Testis (tissue), 3 donors: ENCODE measurements around the gene UHMK1. TPM values are rescaled to one million over a fixed set of nuclear protein-coding genes. Genes with fewer than 3 reads are reported as not detected.

Source experiments
- DNase-seq: peaks from one replicate; pipeline ENCODE4 v3.0.0-alpha.2; 2019
- H3K27ac ChIP-seq, 2 donors: fragments of 200-600 bp; sonication (generic); one replicate each; pipeline ENCODE4 v1.5.1; 2019
- H3K27me3 ChIP-seq: fragments of 200-600 bp; sonication (generic); one replicate; pipeline ENCODE4 v1.5.1; 2019
- H3K36me3 ChIP-seq: fragments of 200-600 bp; sonication (generic); one replicate; pipeline ENCODE4 v1.5.1; 2017; ENCODE audit warnings: low read depth; ENCODE audit errors: missing control alignments
- H3K4me1 ChIP-seq: fragments of 200-600 bp; sonication (generic); one replicate; pipeline ENCODE4 v1.5.1; 2019
- H3K4me3 ChIP-seq, 2 donors: fragments of 200-600 bp; sonication (generic); one replicate each; pipeline ENCODE4 v1.5.1; 2017 to 2019
- H3K9me3 ChIP-seq: fragments of 200-600 bp; sonication (generic); one replicate; pipeline ENCODE4 v1.5.1; 2017
- POLR2A ChIP-seq: fragments of 450-650 bp; IDR thresholded peaks from one replicate; pipeline ENCODE4 v1.6.1; 2017; ENCODE audit warnings: antibody characterized with exemption, mild to moderate bottlenecking, moderate library complexity
- WGBS, 2 donors: methylation state at CpG; one replicate each; pipeline ENCODE4 v1.1.5; 2018; 5-methylcytosine and 5-hydroxymethylcytosine counted together
- intact Hi-C: fragments of 100-400 bp; cut with DNase I; formaldehyde crosslinking; loops from one replicate; pipeline ENCODE4 v1.15.1; 2023; ENCODE audit warnings: low total_unique reads
- polyA plus RNA-seq: library from polyadenylated mRNA; stranded (reverse); fragments of 350-450 nt; fragmentation: Illumina TruSeq; extraction: RNeasy Lipid Tissue Mini Kit (QIAGEN cat#74804); gene quantifications from one replicate; pipeline ENCODE4 v1.2.3, GENCODE V29; 2014; ENCODE audit warnings: low read depth, low replicate concordance; ENCODE audit not compliant: insufficient read depth
- total RNA-seq, 2 donors: library from RNA; depleted of rRNA; stranded (reverse); fragments of >200 nt; gene quantifications; one replicate each; pipeline ENCODE4 v1.2.3, GENCODE V29; 2016
- TF ChIP-seq, protein P1 (sequence below), 3 experiments: fragments of 450-650 bp in 2 of 3; fragments of 200-600 bp in 1 of 3; sonication (generic) in 1 of 3; IDR thresholded peaks; one replicate each; pipeline ENCODE4 v1.5.1; 2016 to 2019; ENCODE audit warnings: antibody characterized with exemption in 3 of 3, mild to moderate bottlenecking in 2 of 3, moderate library complexity in 1 of 3

UHMK1 gene
- total and polyA plus RNA-seq, 3 donors from 2014 or later = 23.2 to 36.9 (median 35.8) TPM

DNA sequence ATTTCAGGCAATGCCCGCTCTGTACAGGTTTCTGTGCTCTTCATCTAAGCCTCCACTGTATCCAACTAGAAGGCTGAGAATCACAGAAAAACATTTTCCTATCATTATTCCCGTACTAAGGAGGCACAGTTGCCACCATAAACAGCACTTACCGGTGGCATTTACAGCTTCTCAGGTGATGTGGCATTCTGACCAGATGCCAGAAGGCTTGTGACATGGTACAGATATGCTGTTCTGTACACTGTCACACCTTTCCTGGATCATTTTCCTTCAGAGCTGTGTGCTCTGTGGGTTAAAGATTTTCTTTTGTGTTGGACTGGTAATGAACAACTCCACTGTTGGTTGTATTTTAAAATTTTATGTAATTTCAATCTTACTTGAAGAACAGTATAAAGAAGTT lies 59.9 kb downstream of the UHMK1 start:
- Histone ChIP-seq H3K9me3 (no peaks in the 10 kb centered on the region), H3K4me1 (peaks cover 8% of the 10 kb centered on the region), H3K27ac (no peak overlapping the region), H3K4me3 (no peak overlapping the region), H3K27me3 (no peaks in the 10 kb centered on the region), H3K36me3 (no peaks in the 10 kb centered on the region)
- intact Hi-C loops = no loop called here
- DNase-seq = no peak
- TF ChIP-seq, protein P1, sequence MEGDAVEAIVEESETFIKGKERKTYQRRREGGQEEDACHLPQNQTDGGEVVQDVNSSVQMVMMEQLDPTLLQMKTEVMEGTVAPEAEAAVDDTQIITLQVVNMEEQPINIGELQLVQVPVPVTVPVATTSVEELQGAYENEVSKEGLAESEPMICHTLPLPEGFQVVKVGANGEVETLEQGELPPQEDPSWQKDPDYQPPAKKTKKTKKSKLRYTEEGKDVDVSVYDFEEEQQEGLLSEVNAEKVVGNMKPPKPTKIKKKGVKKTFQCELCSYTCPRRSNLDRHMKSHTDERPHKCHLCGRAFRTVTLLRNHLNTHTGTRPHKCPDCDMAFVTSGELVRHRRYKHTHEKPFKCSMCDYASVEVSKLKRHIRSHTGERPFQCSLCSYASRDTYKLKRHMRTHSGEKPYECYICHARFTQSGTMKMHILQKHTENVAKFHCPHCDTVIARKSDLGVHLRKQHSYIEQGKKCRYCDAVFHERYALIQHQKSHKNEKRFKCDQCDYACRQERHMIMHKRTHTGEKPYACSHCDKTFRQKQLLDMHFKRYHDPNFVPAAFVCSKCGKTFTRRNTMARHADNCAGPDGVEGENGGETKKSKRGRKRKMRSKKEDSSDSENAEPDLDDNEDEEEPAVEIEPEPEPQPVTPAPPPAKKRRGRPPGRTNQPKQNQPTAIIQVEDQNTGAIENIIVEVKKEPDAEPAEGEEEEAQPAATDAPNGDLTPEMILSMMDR (IDR thresholded peaks at IDR 0.05) = no peak
- no peak for TF ChIP-seq POLR2A
- WGBS, 2 donors = 89 to 94% methylated on average over 3 of the region's 3 CpGs

DNA sequence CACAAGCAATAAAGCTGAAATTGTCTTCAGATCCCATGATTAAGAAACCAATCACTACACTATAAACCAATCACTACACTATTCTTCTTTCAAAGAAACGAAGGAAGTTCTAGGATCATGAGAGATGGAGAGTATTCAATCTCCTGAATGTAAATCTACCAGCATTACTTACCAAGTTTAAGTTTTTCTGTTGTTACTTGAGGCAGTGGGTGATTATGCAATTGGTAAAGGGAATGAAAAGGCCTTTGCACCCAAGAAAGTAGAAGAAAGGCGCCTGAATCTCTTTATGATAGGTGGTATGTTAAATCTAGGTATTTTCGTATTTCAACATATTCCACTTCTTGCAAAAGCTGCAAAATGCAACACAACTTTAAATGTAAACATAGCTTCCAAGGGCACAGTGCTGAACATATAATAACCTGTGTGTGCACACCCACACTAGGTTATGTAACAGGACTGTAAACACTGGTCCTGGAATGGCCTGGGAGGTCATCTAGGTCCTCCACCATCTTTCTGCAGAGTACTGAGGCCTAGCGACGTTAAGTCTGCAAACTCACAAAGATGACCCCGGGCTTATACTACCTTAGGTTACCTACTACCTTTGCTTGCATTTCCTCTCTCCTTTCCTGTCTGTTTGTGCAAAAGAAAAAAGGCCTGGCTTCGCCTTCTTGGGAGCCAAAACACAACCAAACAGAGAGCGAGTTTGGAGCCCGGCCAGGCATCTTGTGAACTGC lies 62.9 kb downstream of the UHMK1 start:
- TF ChIP-seq, protein P1 (IDR thresholded peaks at IDR 0.05) = no peak
- TF ChIP-seq POLR2A = no peak
- H3K36me3 ChIP-seq = no peaks in the 10 kb centered on the region
- no peaks in the 10 kb centered on the region for H3K27me3 ChIP-seq
- H3K4me1 ChIP-seq = peaks cover 26% of the 10 kb centered on the region
- H3K27ac ChIP-seq = peak overlapping the region; percentile 91 to 98
- H3K4me3 ChIP-seq = peak overlapping the region; percentile 90 to 97
- intact Hi-C loops = no loop called here
- WGBS, 2 donors = 23 to 30% methylated on average over 7 to 9 of the region's 9 CpGs
- no peaks in the 10 kb centered on the region for H3K9me3 ChIP-seq
- no peak for DNase-seq

DNA sequence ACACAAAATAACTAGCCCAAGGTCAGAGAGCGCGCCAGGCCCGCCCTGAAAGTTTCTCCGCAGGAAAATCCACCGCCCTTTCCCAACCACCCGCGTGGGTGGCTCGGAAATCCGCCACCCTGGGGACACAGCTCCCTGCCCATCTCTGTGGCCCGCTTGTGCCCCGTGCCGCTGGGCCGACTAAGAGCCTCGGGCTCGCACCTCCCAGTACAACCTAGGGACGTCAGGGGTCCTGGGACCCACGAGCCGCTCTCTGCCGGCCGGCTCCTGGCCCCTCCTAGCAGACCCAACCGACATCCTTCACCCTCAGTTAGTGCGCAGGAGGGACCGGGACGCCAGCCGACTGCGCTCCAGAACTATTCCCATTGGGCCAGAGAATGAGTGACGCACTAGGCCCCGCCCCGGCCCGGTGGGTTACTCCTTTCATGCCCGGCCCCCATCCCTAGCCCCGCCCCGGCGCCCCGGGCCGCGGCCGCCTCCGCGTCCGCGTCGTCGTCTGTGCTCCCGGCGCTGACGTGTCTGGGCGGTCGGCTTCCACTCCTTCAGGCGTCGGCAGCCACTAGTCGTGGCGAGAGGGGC lies 63.5 kb downstream of the UHMK1 start:
- 0 to 1% methylated on average over 15 to 51 of the region's 53 CpGs for WGBS, 2 donors
- H3K4me1 ChIP-seq = peaks cover 26% of the 10 kb centered on the region
- intact Hi-C loops = no loop called here
- no peaks in the 10 kb centered on the region for H3K27me3 ChIP-seq
- peak overlapping the region; percentile 90 to 97 for H3K4me3 ChIP-seq
- H3K27ac ChIP-seq = peak overlapping the region; percentile 91 to 98
- no peaks in the 10 kb centered on the region for H3K36me3 ChIP-seq
- H3K9me3 ChIP-seq = no peaks in the 10 kb centered on the region
- DNase-seq = peak; percentile 99
- no peak for TF ChIP-seq POLR2A
- TF ChIP-seq, protein P1 (IDR thresholded peaks at IDR 0.05) = no peak

DNA sequence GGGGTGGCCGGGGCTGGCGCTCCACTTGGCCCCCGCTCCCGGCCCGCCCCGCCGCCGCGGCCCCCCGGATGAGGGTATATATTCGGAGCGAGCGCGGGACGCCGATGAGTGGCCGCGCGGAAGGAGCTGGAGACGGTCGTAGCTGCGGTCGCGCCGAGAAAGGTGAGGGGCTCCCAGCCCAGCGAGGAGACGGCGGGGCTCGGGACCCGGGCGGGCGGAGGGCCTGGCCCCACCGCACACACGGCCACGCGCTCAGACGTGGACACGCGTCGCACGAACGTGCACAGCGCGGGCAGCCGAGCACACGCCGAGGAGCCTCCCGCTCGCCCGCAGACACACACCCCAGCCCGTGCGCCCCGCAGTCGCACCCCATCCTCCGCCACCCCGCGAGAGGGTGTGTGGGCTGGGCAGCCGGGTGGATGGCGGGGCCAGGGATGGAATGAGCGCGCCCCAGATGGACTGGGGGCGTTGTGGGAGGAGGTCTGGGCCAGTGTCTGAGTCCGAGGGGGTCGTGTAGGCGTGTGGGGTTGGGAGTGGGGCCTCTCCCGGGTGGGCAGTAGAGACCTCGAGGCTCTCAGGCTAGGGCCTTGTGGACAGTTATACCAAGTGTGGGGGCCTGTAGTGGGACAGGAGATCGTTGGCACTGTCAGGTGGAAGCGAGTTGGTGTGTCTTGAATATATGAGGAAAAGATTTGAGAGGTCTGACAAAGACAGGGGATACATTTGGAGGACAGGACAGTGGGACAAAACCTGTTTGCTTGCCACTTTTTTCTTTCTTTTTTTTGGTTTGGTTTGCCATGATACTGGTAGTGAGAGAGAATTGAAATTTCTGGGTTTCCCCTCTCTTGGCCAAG lies 64.2 kb downstream of the UHMK1 start, which contains the start of gene UAP1:
Gene UAP1, plus strand, starts transcription at position 107 of the 854 bp plus-strand sequence. CDS start 4,347 bp downstream, outside the sequence.
- peak; percentile 42 for DNase-seq
- H3K4me3 ChIP-seq = peak within 1 kb of the TSS; percentile 90 to 97
- H3K4me1 ChIP-seq = peaks cover 26% of the 10 kb centered on the region
- no peaks in the 10 kb centered on the region for H3K27me3 ChIP-seq
- WGBS, 2 donors = 1 to 2% methylated on average over 27 to 60 of the region's 69 CpGs
- TF ChIP-seq, protein P1 (IDR thresholded peaks at IDR 0.05) = no peak
- TF ChIP-seq POLR2A = peak; percentile 27
- no peaks in the 10 kb centered on the region for H3K9me3 ChIP-seq
- intact Hi-C loops = no loop called here
- H3K27ac ChIP-seq = peak within 1 kb of the TSS; percentile 91 to 98
- no peaks in the 10 kb centered on the region for H3K36me3 ChIP-seq
